H1 (cell line): ENCODE results near the gene KRTCAP2. TPM values are rescaled to one million over a fixed set of nuclear protein-coding genes. Genes with fewer than 3 reads are reported as not detected.

Experiments
- ASH2L ChIP-seq: fragments of 200-600, 300-600 bp; sonication (generic); IDR thresholded peaks from one replicate; pipeline ENCODE4 v1.7.1; 2017; ENCODE audit warnings: low read length
- EZH2 ChIP-seq: fragments of 200-600 bp; sonication (generic); IDR thresholded peaks from 2 replicates; pipeline ENCODE4 v1.7.1; 2012; ENCODE audit warnings: low read depth, mild to moderate bottlenecking, moderate library complexity, low read length, inconsistent platforms; ENCODE audit not compliant: severe bottlenecking
- GABPA ChIP-seq: IDR thresholded peaks from 2 replicates; pipeline ENCODE4 v1.6.1; 2011; ENCODE audit warnings: mild to moderate bottlenecking, low read length, moderate library complexity, borderline replicate concordance; ENCODE audit not compliant: insufficient read depth
- NANOG ChIP-seq: IDR thresholded peaks from 2 replicates; pipeline ENCODE4 v1.6.1; 2011; ENCODE audit warnings: low read length, low read depth, mild to moderate bottlenecking, inconsistent platforms; ENCODE audit not compliant: insufficient read depth, poor library complexity, severe bottlenecking
- RFX5 ChIP-seq: IDR thresholded peaks from 2 replicates; pipeline ENCODE4 v1.6.1; 2011; ENCODE audit warnings: low read depth, low read length, improper control_type of control experiment, borderline replicate concordance
- SP1 ChIP-seq: IDR thresholded peaks from 2 replicates; pipeline ENCODE4 v1.6.1; 2011; ENCODE audit warnings: low read depth, low read length
- SP2 ChIP-seq: IDR thresholded peaks from 2 replicates; pipeline ENCODE4 v1.6.1; 2012; ENCODE audit warnings: mild to moderate bottlenecking, low read length, inconsistent platforms
- TAF1 ChIP-seq: IDR thresholded peaks from 2 replicates; pipeline ENCODE4 v1.6.1; 2011; ENCODE audit warnings: mild to moderate bottlenecking, low read depth, low read length
- TCF12 ChIP-seq: IDR thresholded peaks from 2 replicates; pipeline ENCODE4 v1.6.1; 2011; ENCODE audit warnings: low read depth, mild to moderate bottlenecking, low read length
- polyA plus RNA-seq, 7 experiments: library from polyadenylated mRNA; depleted of rRNA in 3 of 7; stranded (reverse) in 5 of 7; unstranded in 2 of 7; fragments of >200 nt in 5 of 7; fragments of 200-250 nt in 2 of 7; gene quantifications; 1 replicate in 5 of 7; 2 replicates in 1 of 7; 4 replicates in 1 of 7; pipeline versions ENCODE4 v1.2.1 to v1.2.3, GENCODE V29; 2011 to 2013; ENCODE audit warnings: missing spikeins in 2 of 7, mixed read lengths in 2 of 7
- total RNA-seq: library from RNA; stranded (reverse); fragmentation: NEBNext Ultra II Directional; extraction: Animal tissue kit (Norgen Biotek cat#: 25700); gene quantifications from 2 replicates; pipeline ENCODE4 v1.2.1, GENCODE V29; 2021
- TF ChIP-seq, protein P1 (sequence below): fragments of 300-600 bp; sonication (generic); IDR thresholded peaks from 2 replicates; pipeline ENCODE4 v1.7.1; 2012; ENCODE audit warnings: low read length, moderate library complexity, mild to moderate bottlenecking, inconsistent platforms; ENCODE audit not compliant: insufficient replicate concordance
- TF ChIP-seq, protein P2 (sequence below): IDR thresholded peaks from 2 replicates; pipeline ENCODE4 v1.6.1; 2011; ENCODE audit warnings: low read length, improper control_type of control experiment

KRTCAP2 gene
- total and polyA plus RNA-seq, 2 of the 8 experiments (the other 6 are each of a cell fraction or from before 2014, with no cell fraction given) = 146 to 317 TPM

DNA sequence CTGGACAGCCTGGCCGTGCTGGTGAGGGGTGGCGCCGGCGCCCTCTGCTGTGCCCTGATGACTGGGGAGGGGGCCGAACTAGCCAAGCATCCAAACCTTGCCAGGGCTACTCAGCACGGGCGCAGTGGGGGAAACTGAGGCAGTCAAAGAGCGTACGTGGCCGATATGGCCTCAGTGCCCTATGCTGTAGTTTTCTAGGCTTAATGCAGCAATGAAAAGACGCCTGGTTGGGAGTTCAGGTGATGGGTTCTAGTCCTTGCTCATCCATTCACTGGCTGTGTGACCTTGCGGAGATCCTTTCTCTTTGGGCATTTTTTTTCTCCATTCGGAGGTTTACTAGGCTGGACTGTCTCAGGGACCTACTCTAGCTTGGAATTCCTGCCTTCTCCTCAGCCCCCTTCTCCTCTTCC lies 36.2 kb upstream of the KRTCAP2 start (continued):
- TF ChIP-seq, protein P1, sequence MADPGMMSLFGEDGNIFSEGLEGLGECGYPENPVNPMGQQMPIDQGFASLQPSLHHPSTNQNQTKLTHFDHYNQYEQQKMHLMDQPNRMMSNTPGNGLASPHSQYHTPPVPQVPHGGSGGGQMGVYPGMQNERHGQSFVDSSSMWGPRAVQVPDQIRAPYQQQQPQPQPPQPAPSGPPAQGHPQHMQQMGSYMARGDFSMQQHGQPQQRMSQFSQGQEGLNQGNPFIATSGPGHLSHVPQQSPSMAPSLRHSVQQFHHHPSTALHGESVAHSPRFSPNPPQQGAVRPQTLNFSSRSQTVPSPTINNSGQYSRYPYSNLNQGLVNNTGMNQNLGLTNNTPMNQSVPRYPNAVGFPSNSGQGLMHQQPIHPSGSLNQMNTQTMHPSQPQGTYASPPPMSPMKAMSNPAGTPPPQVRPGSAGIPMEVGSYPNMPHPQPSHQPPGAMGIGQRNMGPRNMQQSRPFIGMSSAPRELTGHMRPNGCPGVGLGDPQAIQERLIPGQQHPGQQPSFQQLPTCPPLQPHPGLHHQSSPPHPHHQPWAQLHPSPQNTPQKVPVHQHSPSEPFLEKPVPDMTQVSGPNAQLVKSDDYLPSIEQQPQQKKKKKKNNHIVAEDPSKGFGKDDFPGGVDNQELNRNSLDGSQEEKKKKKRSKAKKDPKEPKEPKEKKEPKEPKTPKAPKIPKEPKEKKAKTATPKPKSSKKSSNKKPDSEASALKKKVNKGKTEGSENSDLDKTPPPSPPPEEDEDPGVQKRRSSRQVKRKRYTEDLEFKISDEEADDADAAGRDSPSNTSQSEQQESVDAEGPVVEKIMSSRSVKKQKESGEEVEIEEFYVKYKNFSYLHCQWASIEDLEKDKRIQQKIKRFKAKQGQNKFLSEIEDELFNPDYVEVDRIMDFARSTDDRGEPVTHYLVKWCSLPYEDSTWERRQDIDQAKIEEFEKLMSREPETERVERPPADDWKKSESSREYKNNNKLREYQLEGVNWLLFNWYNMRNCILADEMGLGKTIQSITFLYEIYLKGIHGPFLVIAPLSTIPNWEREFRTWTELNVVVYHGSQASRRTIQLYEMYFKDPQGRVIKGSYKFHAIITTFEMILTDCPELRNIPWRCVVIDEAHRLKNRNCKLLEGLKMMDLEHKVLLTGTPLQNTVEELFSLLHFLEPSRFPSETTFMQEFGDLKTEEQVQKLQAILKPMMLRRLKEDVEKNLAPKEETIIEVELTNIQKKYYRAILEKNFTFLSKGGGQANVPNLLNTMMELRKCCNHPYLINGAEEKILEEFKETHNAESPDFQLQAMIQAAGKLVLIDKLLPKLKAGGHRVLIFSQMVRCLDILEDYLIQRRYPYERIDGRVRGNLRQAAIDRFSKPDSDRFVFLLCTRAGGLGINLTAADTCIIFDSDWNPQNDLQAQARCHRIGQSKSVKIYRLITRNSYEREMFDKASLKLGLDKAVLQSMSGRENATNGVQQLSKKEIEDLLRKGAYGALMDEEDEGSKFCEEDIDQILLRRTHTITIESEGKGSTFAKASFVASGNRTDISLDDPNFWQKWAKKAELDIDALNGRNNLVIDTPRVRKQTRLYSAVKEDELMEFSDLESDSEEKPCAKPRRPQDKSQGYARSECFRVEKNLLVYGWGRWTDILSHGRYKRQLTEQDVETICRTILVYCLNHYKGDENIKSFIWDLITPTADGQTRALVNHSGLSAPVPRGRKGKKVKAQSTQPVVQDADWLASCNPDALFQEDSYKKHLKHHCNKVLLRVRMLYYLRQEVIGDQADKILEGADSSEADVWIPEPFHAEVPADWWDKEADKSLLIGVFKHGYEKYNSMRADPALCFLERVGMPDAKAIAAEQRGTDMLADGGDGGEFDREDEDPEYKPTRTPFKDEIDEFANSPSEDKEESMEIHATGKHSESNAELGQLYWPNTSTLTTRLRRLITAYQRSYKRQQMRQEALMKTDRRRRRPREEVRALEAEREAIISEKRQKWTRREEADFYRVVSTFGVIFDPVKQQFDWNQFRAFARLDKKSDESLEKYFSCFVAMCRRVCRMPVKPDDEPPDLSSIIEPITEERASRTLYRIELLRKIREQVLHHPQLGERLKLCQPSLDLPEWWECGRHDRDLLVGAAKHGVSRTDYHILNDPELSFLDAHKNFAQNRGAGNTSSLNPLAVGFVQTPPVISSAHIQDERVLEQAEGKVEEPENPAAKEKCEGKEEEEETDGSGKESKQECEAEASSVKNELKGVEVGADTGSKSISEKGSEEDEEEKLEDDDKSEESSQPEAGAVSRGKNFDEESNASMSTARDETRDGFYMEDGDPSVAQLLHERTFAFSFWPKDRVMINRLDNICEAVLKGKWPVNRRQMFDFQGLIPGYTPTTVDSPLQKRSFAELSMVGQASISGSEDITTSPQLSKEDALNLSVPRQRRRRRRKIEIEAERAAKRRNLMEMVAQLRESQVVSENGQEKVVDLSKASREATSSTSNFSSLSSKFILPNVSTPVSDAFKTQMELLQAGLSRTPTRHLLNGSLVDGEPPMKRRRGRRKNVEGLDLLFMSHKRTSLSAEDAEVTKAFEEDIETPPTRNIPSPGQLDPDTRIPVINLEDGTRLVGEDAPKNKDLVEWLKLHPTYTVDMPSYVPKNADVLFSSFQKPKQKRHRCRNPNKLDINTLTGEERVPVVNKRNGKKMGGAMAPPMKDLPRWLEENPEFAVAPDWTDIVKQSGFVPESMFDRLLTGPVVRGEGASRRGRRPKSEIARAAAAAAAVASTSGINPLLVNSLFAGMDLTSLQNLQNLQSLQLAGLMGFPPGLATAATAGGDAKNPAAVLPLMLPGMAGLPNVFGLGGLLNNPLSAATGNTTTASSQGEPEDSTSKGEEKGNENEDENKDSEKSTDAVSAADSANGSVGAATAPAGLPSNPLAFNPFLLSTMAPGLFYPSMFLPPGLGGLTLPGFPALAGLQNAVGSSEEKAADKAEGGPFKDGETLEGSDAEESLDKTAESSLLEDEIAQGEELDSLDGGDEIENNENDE = no peak
- TF ChIP-seq EZH2 (no peak), SP1 (no peak), TAF1 (no peak), GABPA (no peak), ASH2L (peak; percentile 35), RFX5 (no peak), TCF12 (no peak), NANOG (no peak), SP2 (no peak)
- TF ChIP-seq, protein P2, sequence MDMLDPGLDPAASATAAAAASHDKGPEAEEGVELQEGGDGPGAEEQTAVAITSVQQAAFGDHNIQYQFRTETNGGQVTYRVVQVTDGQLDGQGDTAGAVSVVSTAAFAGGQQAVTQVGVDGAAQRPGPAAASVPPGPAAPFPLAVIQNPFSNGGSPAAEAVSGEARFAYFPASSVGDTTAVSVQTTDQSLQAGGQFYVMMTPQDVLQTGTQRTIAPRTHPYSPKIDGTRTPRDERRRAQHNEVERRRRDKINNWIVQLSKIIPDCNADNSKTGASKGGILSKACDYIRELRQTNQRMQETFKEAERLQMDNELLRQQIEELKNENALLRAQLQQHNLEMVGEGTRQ = no peak
